ENCODE measurements around the gene LHFPL3.

DNA sequence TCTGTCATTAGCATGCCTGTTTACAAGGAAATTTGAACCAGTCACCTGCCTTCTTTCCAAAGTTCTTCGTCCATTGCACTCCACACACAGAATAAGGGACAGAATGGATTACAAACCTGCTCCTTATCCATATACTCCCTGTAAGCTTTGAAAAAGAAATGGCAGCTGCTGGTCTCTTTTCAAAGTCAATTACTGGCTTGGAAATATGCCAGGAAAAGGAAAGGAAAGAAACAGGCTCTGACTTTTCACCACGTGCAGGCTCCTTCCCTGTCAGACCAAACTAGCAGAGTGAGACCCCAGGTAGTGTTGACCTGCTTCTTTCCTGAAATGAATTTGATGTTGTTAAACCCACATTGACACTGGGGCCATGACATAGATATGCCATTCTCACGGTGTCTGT lies 84.5 kb downstream of the LHFPL3 start:
- no peak for TF ChIP-seq CTCF (IDR thresholded peaks at IDR 0.05)
- no peak for TF ChIP-seq POLR2A (IDR thresholded peaks at IDR 0.05)

All from right lobe of liver (tissue), 4 donors.